Cardiac fibroblast (primary cell): ENCODE measurements around the gene SORT1.

Source experiments
- DNase-seq, 2 donors: peaks; one replicate each; pipeline versions ENCODE4 v3.0.0 to v3.0.0-alpha.2; 2010; ENCODE audit warnings: low read depth in 2 of 2
- H3K4me3 ChIP-seq, 2 donors: replicated peaks in 1 of 2; 1 replicate in 1 of 2; 2 replicates in 1 of 2; pipeline ENCODE4 v1.5.1; 2011; ENCODE audit warnings: low read depth in 2 of 2, low read length in 2 of 2, mild to moderate bottlenecking in 2 of 2, moderate library complexity in 1 of 2
- CTCF ChIP-seq: IDR thresholded peaks from one replicate; pipeline ENCODE4 v1.5.1; 2011; ENCODE audit warnings: low read depth, mild to moderate bottlenecking, low read length, inconsistent platforms

Gene SORT1

GRCh38 chr1:109262231-109263055 lies 135.3 kb downstream of the SORT1 start:
- no peak for DNase-seq
- H3K4me3 ChIP-seq = no peak overlapping the region
- TF ChIP-seq CTCF = no peak

GRCh38 chr1:109261578-109261977 lies 136.1 kb downstream of the SORT1 start:
- DNase-seq = no peak
- no peak for TF ChIP-seq CTCF
- H3K4me3 ChIP-seq = no peak overlapping the region

- no peak for TF ChIP-seq CTCF
- no peak overlapping the region for H3K4me3 ChIP-seq
- DNase-seq = no peak
Measured at GRCh38 chr1:109261006-109261405, 136.7 kb downstream of the SORT1 start.

GRCh38 chr1:109259674-109260557 lies 137.8 kb downstream of the SORT1 start:
- no peak for DNase-seq
- TF ChIP-seq CTCF = no peak
- H3K4me3 ChIP-seq = no peak overlapping the region
